BE2C (cell line): ENCODE measurements around the gene GRK3.

Experiments used
- DNase-seq: peaks from one replicate; pipeline ENCODE4 v3.0.0-alpha.2; 2020
- H3K27me3 ChIP-seq: fragments of 250-450 bp; sonication (Bioruptor Pico); 2 replicates; pipeline ENCODE4 v1.5.1; 2020; ENCODE audit warnings: mild to moderate bottlenecking
- H3K36me3 ChIP-seq: fragments of 250-450 bp; sonication (Bioruptor Pico); 2 replicates; pipeline ENCODE4 v1.5.1; 2020; ENCODE audit warnings: mild to moderate bottlenecking
- H3K4me1 ChIP-seq: fragments of 250-450 bp; sonication (Bioruptor Pico); 2 replicates; pipeline ENCODE4 v1.5.1; 2020
- H3K4me3 ChIP-seq: 2 replicates; pipeline ENCODE4 v1.5.1; 2011; ENCODE audit warnings: low read depth, low read length
- H3K9me3 ChIP-seq: fragments of 250-450 bp; sonication (Bioruptor Pico); 2 replicates; pipeline ENCODE4 v1.5.1; 2020
- CTCF ChIP-seq: IDR thresholded peaks from 2 replicates; pipeline ENCODE4 v1.5.1; 2012; ENCODE audit warnings: mild to moderate bottlenecking, low read depth, low read length

The GRK3 gene

GRCh38 chr22:25697181-25697664 lies 132.7 kb downstream of the GRK3 start:
- H3K4me3 ChIP-seq = peak overlapping the region; percentile 23
- peaks cover 83% of the 10 kb centered on the region for H3K4me1 ChIP-seq
- H3K9me3 ChIP-seq = no peaks in the 10 kb centered on the region
- H3K36me3 ChIP-seq = peaks cover 62% of the 10 kb centered on the region
- DNase-seq = peak; percentile 65
- H3K27me3 ChIP-seq = no peaks in the 10 kb centered on the region
- no peak for TF ChIP-seq CTCF

- Histone ChIP-seq H3K4me3 (no peak overlapping the region), H3K4me1 (peaks cover 82% of the 10 kb centered on the region), H3K36me3 (peaks cover 61% of the 10 kb centered on the region), H3K27me3 (no peaks in the 10 kb centered on the region), H3K9me3 (no peaks in the 10 kb centered on the region)
- no peak for TF ChIP-seq CTCF
- DNase-seq = no peak
Measured at GRCh38 chr22:25697978-25698377, 133.5 kb downstream of the GRK3 start.

GRCh38 chr22:25698461-25698860 lies 134.0 kb downstream of the GRK3 start:
- no peak overlapping the region for H3K4me3 ChIP-seq
- no peaks in the 10 kb centered on the region for H3K9me3 ChIP-seq
- no peak for TF ChIP-seq CTCF
- peaks cover 81% of the 10 kb centered on the region for H3K4me1 ChIP-seq
- H3K27me3 ChIP-seq = no peaks in the 10 kb centered on the region
- DNase-seq = no peak
- peaks cover 61% of the 10 kb centered on the region for H3K36me3 ChIP-seq

- H3K27me3 ChIP-seq = no peaks in the 10 kb centered on the region
Measured at GRCh38 chr22:25698978-25699377, 134.5 kb downstream of the GRK3 start.

GRCh38 chr22:25701056-25701780 lies 136.7 kb downstream of the GRK3 start:
- Histone ChIP-seq H3K4me3 (0 out of 2 replicates have a peak overlapping the region, but pooled peaks have one; percentile 5), H3K4me1 (peaks cover 58% of the 10 kb centered on the region), H3K36me3 (peaks cover 63% of the 10 kb centered on the region), H3K9me3 (no peaks in the 10 kb centered on the region), H3K27me3 (no peaks in the 10 kb centered on the region)
- DNase-seq = peak; percentile 73
- TF ChIP-seq CTCF = no peak

More at GRCh38 chr22:25698978-25699377, 134.5 kb downstream of the GRK3 start:
- H3K9me3 ChIP-seq = no peaks in the 10 kb centered on the region
- no peak overlapping the region for H3K4me3 ChIP-seq
- H3K36me3 ChIP-seq = peaks cover 63% of the 10 kb centered on the region
- no peak for DNase-seq
- peaks cover 78% of the 10 kb centered on the region for H3K4me1 ChIP-seq
- TF ChIP-seq CTCF = no peak

GRCh38 chr22:25702040-25702439 lies 137.6 kb downstream of the GRK3 start:
- H3K9me3 ChIP-seq = no peaks in the 10 kb centered on the region
- TF ChIP-seq CTCF = peak; percentile 48
- H3K36me3 ChIP-seq = peaks cover 68% of the 10 kb centered on the region
- no peaks in the 10 kb centered on the region for H3K27me3 ChIP-seq
- H3K4me1 ChIP-seq = peaks cover 53% of the 10 kb centered on the region
- no peak for DNase-seq
- no peak overlapping the region for H3K4me3 ChIP-seq
